Pancreas (tissue), 10 donors: ENCODE data around the gene ZNF524. TPM values are rescaled to one million over a fixed set of nuclear protein-coding genes. Genes with fewer than 3 reads are reported as not detected.
A peak's percentile ranks its signal among the peaks of the same experiment; 100 is the strongest.

Experiments
- ATAC-seq, 4 donors: fragments of 200-7000 bp; cut with Tn5 transposase; one replicate each; pipeline versions ENCODE4 v1.8.0 to v1.9.1; 2020; ENCODE audit warnings: mild to moderate bottlenecking in 4 of 4, moderate library complexity in 4 of 4
- DNase-seq, 6 donors: peaks; one replicate each; pipeline ENCODE4 v3.0.0-alpha.2; 2020
- FAIRE-seq: peaks from 2 replicates; lab custom pipeline; 2012; peaks lifted over from hg19 to GRCh38; lab: Jason Lieb, UNC
- H3K27ac ChIP-seq, 4 donors: fragments of 200-600 bp; sonication (generic); 1 replicate in 3 of 4; 2 replicates in 1 of 4; pipeline versions ENCODE4 v1.5.0 to v1.8.0; 2020
- H3K27me3 ChIP-seq, 4 donors: fragments of 200-600 bp; one replicate each; pipeline ENCODE4 v1.8.0; 2021
- H3K36me3 ChIP-seq, 3 donors: fragments of 200-600 bp; sonication (generic) in 1 of 3; one replicate each; pipeline versions ENCODE4 v1.5.0 to v1.8.0; 2020 to 2021
- H3K4me1 ChIP-seq, 3 donors: fragments of 200-600 bp; one replicate each; pipeline ENCODE4 v1.8.0; 2021
- H3K4me3 ChIP-seq, 4 donors: fragments of 200-600 bp; sonication (generic) in 2 of 4; one replicate each; pipeline versions ENCODE4 v1.5.0 to v1.8.0; 2020 to 2021
- H3K9me3 ChIP-seq, 4 donors: fragments of 200-600 bp; one replicate each; pipeline ENCODE4 v1.8.0; 2021
- WGBS, 2 donors: extraction: QIAGEN DNeasy Blood & Tissue Kit; methylation state at CpG; one replicate each; pipeline ENCODE4 v1.1.7; 2013; 5-methylcytosine and 5-hydroxymethylcytosine counted together
- intact Hi-C, 3 donors: fragments of 100-400 bp; cut with DNase I; formaldehyde crosslinking; loops; one replicate each; pipeline versions ENCODE4 v1.11.1 to v1.14.2; 2022
- polyA plus RNA-seq, 2 donors: library from polyadenylated mRNA; stranded (reverse); fragments of 200-250 nt; gene quantifications; one replicate each; pipeline ENCODE4 v1.2.3, GENCODE V29; 2013
- total RNA-seq, 6 donors: library from RNA; stranded (reverse); fragmentation: NEBNext Ultra II Directional in 4 of 6; extraction: Animal tissue kit (Norgen Biotek cat#: 25700) in 4 of 6; gene quantifications; one replicate each; pipeline versions ENCODE4 v1.2.1 to v1.2.4, GENCODE V29; 2021 to 2023
- TF ChIP-seq, protein P1 (sequence below), 4 donors: fragments of 200-600 bp; sonication (generic) in 3 of 4; IDR thresholded peaks; one replicate each; pipeline versions ENCODE4 v1.5.0 to v1.8.0; 2021; ENCODE audit warnings: antibody characterized with exemption in 4 of 4
- donor health status: healthy with polysubstance abuse.
- donor health status: DM: no; HTN: no; CAD: no; lungs with moderate emphysema.
- donor health status: DM: no; HTN: no; CAD: no.
- donor health status: control.
- donor health status: control.
- donor health status: Bipolar disorder and iron deficiency.
- donor health status: DM: yes; HTN: yes; CAD: no.
- donor health status: DM: no; HTN: no; CAD: no.
- donor health status: DM: no; HTN: no; CAD: no.
- donor health status: DM: yes; HTN: yes; CAD: no.

Gene ZNF524
- total and polyA plus RNA-seq, 8 donors, result 17.1 to 79.4 (median 33.1) TPM

DNA sequence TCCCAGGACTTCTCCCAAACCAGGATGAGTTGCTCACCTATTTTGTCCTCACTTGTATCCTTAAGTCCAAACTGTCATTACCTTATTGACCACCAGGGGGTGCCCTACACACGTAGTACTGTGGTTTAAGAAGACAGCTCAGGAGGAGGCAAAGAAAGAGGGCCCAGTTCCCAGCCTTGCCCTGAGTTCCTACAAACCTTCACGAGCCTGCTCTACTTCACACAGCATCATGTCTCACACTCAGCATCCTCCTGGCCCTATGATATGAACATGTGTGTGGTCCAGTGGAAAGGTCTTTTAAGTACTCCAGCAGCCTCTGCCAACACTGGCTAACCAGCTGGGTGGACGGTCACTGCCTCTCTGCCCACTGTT is 32.4 kb downstream of the ZNF524 start:
- Histone ChIP-seq H3K4me1 (peaks cover 0 to 15% (median 8%) of the 10 kb centered on the region in 3 donors), H3K4me3 (no peak overlapping the region), H3K27ac (no peak overlapping the region), H3K36me3 (no peaks in the 10 kb centered on the region), H3K27me3 (no peaks in the 10 kb centered on the region), H3K9me3 (no peaks in the 10 kb centered on the region)
- FAIRE-seq (no peak), ATAC-seq (peak; percentile 70 to 85 (median 78)), DNase-seq (peak in 4 of 6 donors; percentile 79 to 90 (median 86))
- TF ChIP-seq, protein P1, sequence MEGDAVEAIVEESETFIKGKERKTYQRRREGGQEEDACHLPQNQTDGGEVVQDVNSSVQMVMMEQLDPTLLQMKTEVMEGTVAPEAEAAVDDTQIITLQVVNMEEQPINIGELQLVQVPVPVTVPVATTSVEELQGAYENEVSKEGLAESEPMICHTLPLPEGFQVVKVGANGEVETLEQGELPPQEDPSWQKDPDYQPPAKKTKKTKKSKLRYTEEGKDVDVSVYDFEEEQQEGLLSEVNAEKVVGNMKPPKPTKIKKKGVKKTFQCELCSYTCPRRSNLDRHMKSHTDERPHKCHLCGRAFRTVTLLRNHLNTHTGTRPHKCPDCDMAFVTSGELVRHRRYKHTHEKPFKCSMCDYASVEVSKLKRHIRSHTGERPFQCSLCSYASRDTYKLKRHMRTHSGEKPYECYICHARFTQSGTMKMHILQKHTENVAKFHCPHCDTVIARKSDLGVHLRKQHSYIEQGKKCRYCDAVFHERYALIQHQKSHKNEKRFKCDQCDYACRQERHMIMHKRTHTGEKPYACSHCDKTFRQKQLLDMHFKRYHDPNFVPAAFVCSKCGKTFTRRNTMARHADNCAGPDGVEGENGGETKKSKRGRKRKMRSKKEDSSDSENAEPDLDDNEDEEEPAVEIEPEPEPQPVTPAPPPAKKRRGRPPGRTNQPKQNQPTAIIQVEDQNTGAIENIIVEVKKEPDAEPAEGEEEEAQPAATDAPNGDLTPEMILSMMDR (IDR thresholded peaks at IDR 0.05), result peak; percentile 80 to 95 (median 85)
- 28 to 35% methylated on average over 3 of the region's 3 CpGs for WGBS, 2 donors
- intact Hi-C loops, result loop anchor here in 2 of 3 donors (5.0 kb wide), 1 partner anchor 115 kb away; no protein-coding TSS in a partner anchor

DNA sequence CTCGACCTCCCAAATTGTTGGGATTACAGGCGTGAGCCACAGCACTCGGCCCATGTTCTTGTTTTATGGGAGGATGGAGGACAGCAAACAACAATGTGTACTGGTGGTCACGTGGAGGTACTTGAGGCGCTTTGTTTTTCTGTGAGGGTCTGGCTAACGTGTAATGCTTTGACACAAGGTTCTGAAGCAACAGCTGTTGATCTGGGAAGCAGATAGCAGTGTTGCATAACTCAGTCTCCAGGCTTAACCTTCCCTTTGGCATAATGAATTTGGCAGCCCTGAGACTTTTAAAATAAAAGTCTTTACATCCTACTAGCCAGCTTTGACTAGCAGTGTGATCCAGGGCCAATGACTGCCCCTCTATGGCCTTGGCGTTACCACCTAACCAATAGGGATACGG is 33.8 kb downstream of the ZNF524 start:
- H3K36me3 ChIP-seq, result no peaks in the 10 kb centered on the region
- peak overlapping the region in 1 of 4 donors; percentile 84 for H3K27ac ChIP-seq
- no peaks in the 10 kb centered on the region for H3K27me3 ChIP-seq
- H3K4me3 ChIP-seq, result no peak overlapping the region
- no peak for FAIRE-seq
- WGBS, 2 donors, result 78 to 79% methylated on average over 8 of the region's 8 CpGs
- intact Hi-C loops, result loop anchor here in 2 of 3 donors (5.0 kb wide), 1 partner anchor 117 kb away; no protein-coding TSS in a partner anchor
- TF ChIP-seq, protein P1 (IDR thresholded peaks at IDR 0.05), result no peak
- H3K9me3 ChIP-seq, result no peaks in the 10 kb centered on the region
- peaks cover 0 to 15% (median 8%) of the 10 kb centered on the region in 3 donors for H3K4me1 ChIP-seq
- no peak for ATAC-seq
- peak in 2 of 6 donors; percentile 27 to 29 for DNase-seq

DNA sequence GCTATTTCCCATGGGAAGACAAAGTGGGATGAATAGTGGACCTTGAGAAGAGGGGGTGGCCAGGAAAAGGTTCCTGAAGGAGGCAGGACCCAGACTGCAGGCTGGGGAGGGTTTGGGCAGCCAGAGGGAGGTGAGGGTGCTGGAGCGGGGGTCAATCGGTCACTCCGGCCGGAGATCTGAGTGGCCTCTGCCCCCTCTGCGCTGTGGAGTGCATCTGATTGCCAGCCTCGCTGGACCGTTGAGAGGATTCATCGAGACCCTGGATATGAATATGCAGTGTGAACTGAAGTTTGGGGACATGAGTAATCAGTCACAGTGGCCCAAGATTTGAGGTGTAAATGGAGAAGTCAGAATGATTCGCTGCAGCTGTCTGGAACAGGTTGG is 35.2 kb downstream of the ZNF524 start:
- intact Hi-C loops, result no loop called here
- ATAC-seq (no peak), DNase-seq (peak in 2 of 6 donors; percentile 18 to 60), FAIRE-seq (no peak)
- peak overlapping the region; percentile 84 to 94 (median 92) for H3K27ac ChIP-seq
- H3K36me3 ChIP-seq, result no peaks in the 10 kb centered on the region
- H3K9me3 ChIP-seq, result no peaks in the 10 kb centered on the region
- WGBS, 2 donors, result 2 to 3% methylated on average over 9 of the region's 9 CpGs
- peak overlapping the region; percentile 66 to 99 (median 95) for H3K4me3 ChIP-seq
- H3K4me1 ChIP-seq, result peaks cover 8 to 20% (median 11%) of the 10 kb centered on the region in 3 donors
- TF ChIP-seq, protein P1 (IDR thresholded peaks at IDR 0.05), result no peak
- H3K27me3 ChIP-seq, result no peaks in the 10 kb centered on the region

DNA sequence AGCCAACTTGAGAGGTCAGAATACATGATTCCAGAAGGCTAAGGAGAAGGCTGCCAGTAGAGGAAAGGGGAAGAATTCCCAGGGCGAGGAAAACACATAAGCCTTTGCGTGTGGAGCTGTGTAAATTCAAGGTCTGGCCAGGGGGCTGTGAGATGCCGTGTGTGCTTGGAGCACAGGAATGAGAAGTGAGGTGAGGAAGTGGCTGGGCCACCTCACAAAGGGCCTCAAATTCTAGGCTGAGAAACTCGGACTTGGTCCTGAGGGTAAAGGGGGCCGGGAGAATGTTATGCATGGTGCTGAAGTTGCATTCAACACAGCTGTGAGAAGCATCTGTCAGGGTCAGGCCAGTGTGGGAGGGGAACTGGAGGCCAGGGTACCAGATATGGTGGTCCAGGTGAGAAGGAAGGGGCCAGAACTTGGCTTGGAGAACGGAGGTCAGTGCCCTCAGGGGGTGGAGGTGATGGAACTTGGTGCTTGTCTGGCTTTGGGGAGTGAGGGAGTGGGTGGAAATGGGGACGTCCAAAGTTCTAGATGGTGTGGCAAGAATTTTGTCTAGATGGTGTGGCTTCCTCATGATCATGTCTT is 35.9 kb downstream of the ZNF524 start:
- peak overlapping the region; percentile 66 to 99 (median 95) for H3K4me3 ChIP-seq
- peaks cover 8 to 22% (median 13%) of the 10 kb centered on the region in 3 donors for H3K4me1 ChIP-seq
- DNase-seq (peak in 2 of 6 donors; percentile 23 to 30), FAIRE-seq (no peak), ATAC-seq (no peak)
- H3K9me3 ChIP-seq, result no peaks in the 10 kb centered on the region
- intact Hi-C loops, result no loop called here
- peak overlapping the region in 3 of 4 donors; percentile 84 to 94 (median 92) for H3K27ac ChIP-seq
- H3K36me3 ChIP-seq, result no peaks in the 10 kb centered on the region
- 35 to 45% methylated on average over 7 of the region's 7 CpGs for WGBS, 2 donors
- no peaks in the 10 kb centered on the region for H3K27me3 ChIP-seq
- TF ChIP-seq, protein P1 (IDR thresholded peaks at IDR 0.05), result no peak

DNA sequence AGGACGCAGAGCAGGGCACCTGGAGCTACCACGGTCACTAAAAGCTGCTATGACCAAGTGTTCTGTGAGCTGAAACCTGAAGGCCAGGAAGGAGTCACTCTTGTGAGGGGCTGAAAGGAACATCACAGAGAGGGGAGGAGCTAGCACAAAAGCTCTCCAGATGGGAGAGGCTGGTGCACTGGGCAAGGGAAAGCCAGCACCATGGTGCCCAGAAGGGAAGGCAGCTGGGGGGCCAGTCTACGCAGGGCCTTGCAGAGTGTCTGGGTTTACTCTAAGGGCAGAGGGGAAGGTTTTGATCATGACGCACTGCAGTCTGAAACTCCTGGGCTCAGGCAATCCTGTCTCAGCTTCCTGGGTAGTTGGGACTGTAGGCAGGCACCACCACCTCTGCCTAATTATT is 36.6 kb downstream of the ZNF524 start:
- H3K4me1 ChIP-seq, result peaks cover 8 to 22% (median 13%) of the 10 kb centered on the region in 3 donors
- FAIRE-seq, result no peak
- 77 to 84% methylated on average over 4 of the region's 4 CpGs for WGBS, 2 donors

More for the DNA sequence above, 36.6 kb downstream of the ZNF524 start:
- Histone ChIP-seq H3K27me3 (no peaks in the 10 kb centered on the region), H3K4me3 (no peak overlapping the region), H3K9me3 (no peaks in the 10 kb centered on the region), H3K27ac (no peak overlapping the region), H3K36me3 (no peaks in the 10 kb centered on the region)
- ATAC-seq (no peak), DNase-seq (peak in 2 of 6 donors; percentile 28 to 37)
- TF ChIP-seq, protein P1 (IDR thresholded peaks at IDR 0.05), result no peak
- intact Hi-C loops, result no loop called here
